H1 (cell line): Measurements from ENCODE around the gene LDLRAD4. TPM values are rescaled to one million over a fixed set of nuclear protein-coding genes. Genes with fewer than 3 reads are reported as not detected.

Experiments used
- CTCF ChIA-PET: fragments of 300-600 bp; sonication (Branson Sonifier 250); formaldehyde crosslinking; loops from one replicate; lab custom pipeline; 2021; ENCODE audit not compliant: partially characterized antibody; lab: Charles Lee
- POLR2A ChIA-PET: fragments of 300-600 bp; sonication (Branson Sonifier 250); formaldehyde crosslinking; loops from one replicate; lab custom pipeline; 2021; ENCODE audit warnings: inconsistent platforms; ENCODE audit not compliant: partially characterized antibody; lab: Charles Lee
- DNase-seq, 2 experiments: peaks; one replicate each; pipeline versions ENCODE4 v3.0.0 to v3.0.0-alpha.2; 2010 to 2022; ENCODE audit warnings: low spot score in 2 of 2, low read depth in 1 of 2, mixed read lengths in 1 of 2
- FAIRE-seq: peaks from 2 replicates; lab custom pipeline; 2011; peaks lifted over from hg19 to GRCh38; lab: Jason Lieb, UNC
- H2AFZ ChIP-seq: 2 replicates; pipeline ENCODE4 v1.8.1; 2012; ENCODE audit warnings: low read length, inconsistent platforms
- H2AK5ac ChIP-seq: 2 replicates; pipeline ENCODE4 v1.6.1; 2013; ENCODE audit warnings: low read depth, low read length
- H2BK120ac ChIP-seq: replicated peaks from 2 replicates; pipeline ENCODE3; 2013; ENCODE audit warnings: low read depth, low read length, inconsistent platforms
- H2BK12ac ChIP-seq: 2 replicates; pipeline ENCODE4 v1.6.1; 2013; ENCODE audit warnings: low read depth, low read length
- H2BK15ac ChIP-seq: 2 replicates; pipeline ENCODE4 v1.6.1; 2013; ENCODE audit warnings: low read length
- H2BK20ac ChIP-seq: 2 replicates; pipeline ENCODE4 v1.6.1; 2013; ENCODE audit warnings: low read length
- H2BK5ac ChIP-seq: 2 replicates; pipeline ENCODE4 v1.6.1; 2013; ENCODE audit warnings: low read depth, low read length
- H3K14ac ChIP-seq: 2 replicates; pipeline ENCODE4 v1.6.1; 2013; ENCODE audit warnings: inconsistent platforms; ENCODE audit not compliant: insufficient read length
- H3K18ac ChIP-seq: 2 replicates; pipeline ENCODE4 v1.6.1; 2013; ENCODE audit warnings: low read length; ENCODE audit errors: extremely low read depth
- H3K23ac ChIP-seq: 2 replicates; pipeline ENCODE4 v1.6.1; 2013; ENCODE audit warnings: inconsistent platforms; ENCODE audit not compliant: insufficient read length
- H3K23me2 ChIP-seq: 2 replicates; pipeline ENCODE4 v1.6.1; 2013; ENCODE audit warnings: low read depth, low read length
- H3K27ac ChIP-seq: 2 replicates; pipeline ENCODE4 v1.6.1; 2011; ENCODE audit warnings: low read depth, low read length, inconsistent platforms
- H3K27me3 ChIP-seq, 4 experiments: replicated peaks in 1 of 4; 1 replicate in 1 of 4; 2 replicates in 3 of 4; pipeline versions ENCODE4 v1.6.1 to v1.8.1; 2011 to 2013; ENCODE audit warnings: low read length in 3 of 4, mild to moderate bottlenecking in 3 of 4, inconsistent platforms in 2 of 4, mixed read lengths in 2 of 4, moderate library complexity in 1 of 4; ENCODE audit not compliant: control insufficient read depth in 3 of 4, insufficient read depth in 3 of 4; ENCODE audit errors: extremely low read depth in 1 of 4
- H3K36me3 ChIP-seq, 4 experiments: 2 replicates each; pipeline versions ENCODE4 v1.6.1 to v1.8.1; 2011 to 2013; ENCODE audit warnings: mild to moderate bottlenecking in 4 of 4, low read length in 3 of 4, moderate library complexity in 2 of 4, control low read depth in 1 of 4, inconsistent platforms in 1 of 4; ENCODE audit not compliant: insufficient read depth in 4 of 4, control insufficient read depth in 2 of 4
- H3K4ac ChIP-seq: replicated peaks from 2 replicates; pipeline ENCODE3; 2013; ENCODE audit warnings: low read length, low read depth, mixed read lengths, inconsistent platforms; ENCODE audit not compliant: insufficient read length
- H3K4me1 ChIP-seq, 4 experiments: replicated peaks in 1 of 4; 1 replicate in 1 of 4; 2 replicates in 3 of 4; pipeline versions ENCODE4 v1.6.1 to v1.8.1; 2011 to 2013; ENCODE audit warnings: low read length in 3 of 4, inconsistent platforms in 2 of 4, mixed read lengths in 1 of 4; ENCODE audit not compliant: insufficient read depth in 4 of 4, control insufficient read depth in 3 of 4
- H3K4me2 ChIP-seq, 2 experiments: 2 replicates each; pipeline versions ENCODE4 v1.6.1 to v1.8.1; 2011 to 2013; ENCODE audit warnings: low read depth in 2 of 2, low read length in 2 of 2, control low read depth in 1 of 2, inconsistent platforms in 1 of 2, mild to moderate bottlenecking in 1 of 2; ENCODE audit not compliant: insufficient read depth in 1 of 2
- H3K4me3 ChIP-seq, 4 experiments: fragments of 200-600, 300-600 bp in 1 of 4; sonication (generic), shearing (Covaris generic), sonication (Bioruptor Twin) in 1 of 4; 2 replicates each; pipeline versions ENCODE4 v1.5.1 to v1.8.1; 2011 to 2016; ENCODE audit warnings: low read length in 4 of 4, low read depth in 3 of 4, control low read depth in 2 of 4, inconsistent platforms in 2 of 4, mild to moderate bottlenecking in 2 of 4, mixed read lengths in 1 of 4, moderate library complexity in 1 of 4; ENCODE audit not compliant: insufficient read depth in 2 of 4; ENCODE audit errors: extremely low read depth in 1 of 4
- H3K56ac ChIP-seq: replicated peaks from 2 replicates; pipeline ENCODE3; 2013; ENCODE audit warnings: low read depth, mild to moderate bottlenecking, mixed read lengths, low read length, inconsistent platforms; ENCODE audit not compliant: insufficient read length
- H3K79me1 ChIP-seq: 2 replicates; pipeline ENCODE4 v1.6.1; 2013; ENCODE audit warnings: low read depth, low read length, control low read depth
- H3K79me2 ChIP-seq, 2 experiments: 2 replicates each; pipeline versions ENCODE4 v1.6.1 to v1.8.1; 2012 to 2013; ENCODE audit warnings: low read length in 2 of 2, mild to moderate bottlenecking in 2 of 2, inconsistent platforms in 1 of 2; ENCODE audit not compliant: insufficient read depth in 2 of 2, control insufficient read depth in 1 of 2
- H3K9ac ChIP-seq, 4 experiments: replicated peaks in 1 of 4; 1 replicate in 1 of 4; 2 replicates in 3 of 4; pipeline versions ENCODE4 v1.6.1 to v1.8.1; 2011 to 2013; ENCODE audit warnings: low read depth in 3 of 4, low read length in 3 of 4, control low read depth in 2 of 4, mild to moderate bottlenecking in 2 of 4, moderate library complexity in 2 of 4, inconsistent platforms in 1 of 4; ENCODE audit errors: extremely low read depth in 1 of 4
- H3K9me3 ChIP-seq, 2 experiments: 2 replicates each; pipeline versions ENCODE4 v1.6.1 to v1.8.1; 2012 to 2013; ENCODE audit warnings: mild to moderate bottlenecking in 2 of 2, moderate library complexity in 2 of 2, control low read depth in 1 of 2, inconsistent platforms in 1 of 2, low read depth in 1 of 2, low read length in 1 of 2, mixed read lengths in 1 of 2; ENCODE audit not compliant: insufficient read depth in 2 of 2
- H4K20me1 ChIP-seq, 2 experiments: replicated peaks in 1 of 2; 2 replicates each; pipeline versions ENCODE3 to v1.8.1; 2011 to 2013; ENCODE audit warnings: inconsistent platforms in 2 of 2, low read length in 2 of 2, mild to moderate bottlenecking in 1 of 2; ENCODE audit not compliant: insufficient read depth in 2 of 2, control insufficient read depth in 1 of 2
- H4K5ac ChIP-seq: 2 replicates; pipeline ENCODE4 v1.6.1; 2013; ENCODE audit warnings: low read length, low read depth, mixed read lengths, inconsistent platforms; ENCODE audit not compliant: insufficient read length
- H4K8ac ChIP-seq: 2 replicates; pipeline ENCODE4 v1.8.0; 2013; ENCODE audit warnings: mild to moderate bottlenecking, moderate library complexity, low read length, inconsistent platforms; ENCODE audit not compliant: insufficient read depth; ENCODE audit errors: extremely low read depth
- H4K91ac ChIP-seq: replicated peaks from 2 replicates; pipeline ENCODE3; 2013; ENCODE audit warnings: low read length, mixed read lengths, inconsistent platforms; ENCODE audit not compliant: insufficient read length
- NRF1 ChIP-seq: IDR thresholded peaks from 2 replicates; pipeline ENCODE4 v1.6.1; 2011; ENCODE audit warnings: mild to moderate bottlenecking, low read depth, low read length, improper control_type of control experiment
- POU5F1 ChIP-seq: IDR thresholded peaks from 2 replicates; pipeline ENCODE4 v1.6.1; 2011; ENCODE audit warnings: low read depth, mild to moderate bottlenecking, low read length, moderate library complexity
- SP1 ChIP-seq: IDR thresholded peaks from 2 replicates; pipeline ENCODE4 v1.6.1; 2011; ENCODE audit warnings: low read depth, low read length
- SRF ChIP-seq: IDR thresholded peaks from 2 replicates; pipeline ENCODE4 v1.6.1; 2011; ENCODE audit warnings: mild to moderate bottlenecking, low read depth, low read length, moderate library complexity
- polyA plus RNA-seq, 7 experiments: library from polyadenylated mRNA; depleted of rRNA in 3 of 7; stranded (reverse) in 5 of 7; unstranded in 2 of 7; fragments of >200 nt in 5 of 7; fragments of 200-250 nt in 2 of 7; gene quantifications; 1 replicate in 5 of 7; 2 replicates in 1 of 7; 4 replicates in 1 of 7; pipeline versions ENCODE4 v1.2.1 to v1.2.3, GENCODE V29; 2011 to 2013; ENCODE audit warnings: missing spikeins in 2 of 7, mixed read lengths in 2 of 7
- total RNA-seq: library from RNA; stranded (reverse); fragmentation: NEBNext Ultra II Directional; extraction: Animal tissue kit (Norgen Biotek cat#: 25700); gene quantifications from 2 replicates; pipeline ENCODE4 v1.2.1, GENCODE V29; 2021
- TF ChIP-seq, protein P1 (sequence below): IDR thresholded peaks from 2 replicates; pipeline ENCODE4 v1.6.1; 2011; ENCODE audit warnings: low read length, improper control_type of control experiment

Gene LDLRAD4
- total and polyA plus RNA-seq, 2 of the 8 experiments (the other 6 are each of a cell fraction or from before 2014, with no cell fraction given), result 0.77 to 1.4 TPM

DNA sequence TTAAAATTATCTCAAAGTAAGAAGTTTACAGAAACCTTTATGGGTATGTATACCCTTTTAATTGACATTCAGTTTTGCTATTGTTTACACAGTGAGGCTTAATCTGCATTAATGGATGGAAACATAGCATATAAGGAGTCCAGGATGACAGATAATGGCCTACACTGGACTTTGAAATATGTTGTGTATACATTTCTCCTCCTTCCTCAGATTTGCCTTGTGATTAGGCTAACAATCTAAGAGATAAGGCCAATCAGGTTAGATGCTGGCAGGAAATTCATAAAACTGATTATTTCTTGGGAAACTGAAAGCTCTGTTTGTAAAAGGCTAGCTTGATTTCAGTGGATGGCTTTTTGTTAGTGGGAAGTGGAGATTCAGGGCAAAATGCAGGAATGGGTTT, 191.9 kb downstream of the LDLRAD4 start:
- H3K4me3 ChIP-seq, result no peak overlapping the region
- H3K56ac ChIP-seq, result no peak overlapping the region
- H3K4me1 ChIP-seq, result 0 out of 7 replicates have a peak, but pooled peaks cover 0 to 2% (median 0%) of the 10 kb centered on the region in 4 experiments
- H2BK5ac ChIP-seq, result no peak overlapping the region
- H3K9ac ChIP-seq, result no peak overlapping the region
- H3K14ac ChIP-seq, result no peak overlapping the region
- H3K9me3 ChIP-seq, result 0 out of 4 replicates have a peak, but pooled peaks cover 0 to 3% of the 10 kb centered on the region in 2 experiments
- no peak overlapping the region for H2BK15ac ChIP-seq
- no peak overlapping the region for H4K91ac ChIP-seq
- H3K18ac ChIP-seq, result no peak overlapping the region
- H4K8ac ChIP-seq, result no peak overlapping the region
- no peaks in the 10 kb centered on the region for H3K23me2 ChIP-seq
- H3K4me2 ChIP-seq, result no peak overlapping the region
- FAIRE-seq, result no peak
- no peak overlapping the region for H2BK12ac ChIP-seq
- H4K20me1 ChIP-seq, result no peaks in the 10 kb centered on the region
- DNase-seq, result no peak
- no peak overlapping the region for H3K4ac ChIP-seq
- no peak overlapping the region for H2AK5ac ChIP-seq
- no peak overlapping the region for H3K23ac ChIP-seq
- H3K27ac ChIP-seq, result no peak overlapping the region
- no peak overlapping the region for H2BK20ac ChIP-seq
- TF ChIP-seq NRF1, result no peak
- TF ChIP-seq SP1, result no peak
- TF ChIP-seq, protein P1, sequence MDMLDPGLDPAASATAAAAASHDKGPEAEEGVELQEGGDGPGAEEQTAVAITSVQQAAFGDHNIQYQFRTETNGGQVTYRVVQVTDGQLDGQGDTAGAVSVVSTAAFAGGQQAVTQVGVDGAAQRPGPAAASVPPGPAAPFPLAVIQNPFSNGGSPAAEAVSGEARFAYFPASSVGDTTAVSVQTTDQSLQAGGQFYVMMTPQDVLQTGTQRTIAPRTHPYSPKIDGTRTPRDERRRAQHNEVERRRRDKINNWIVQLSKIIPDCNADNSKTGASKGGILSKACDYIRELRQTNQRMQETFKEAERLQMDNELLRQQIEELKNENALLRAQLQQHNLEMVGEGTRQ, result no peak
- TF ChIP-seq POU5F1, result no peak
- no peak for TF ChIP-seq SRF
- H3K36me3 ChIP-seq, result no peaks in the 10 kb centered on the region
- H3K79me2 ChIP-seq, result no peaks in the 10 kb centered on the region
- H2AFZ ChIP-seq, result no peak overlapping the region
- H4K5ac ChIP-seq, result no peak overlapping the region
- ChIA-PET CTCF (no interaction called here), POLR2A (no interaction called here)
- no peak overlapping the region for H2BK120ac ChIP-seq
- H3K27me3 ChIP-seq, result no peaks in the 10 kb centered on the region
- no peaks in the 10 kb centered on the region for H3K79me1 ChIP-seq
